GM12874 (cell line): ENCODE measurements around the gene MGST3.

Source experiments
- CTCF ChIP-seq: IDR thresholded peaks from 2 replicates; pipeline ENCODE4 v1.5.1; 2011; ENCODE audit warnings: low read depth, mild to moderate bottlenecking, control low read depth, low read length, moderate library complexity; ENCODE audit not compliant: insufficient read depth

The MGST3 gene

DNA sequence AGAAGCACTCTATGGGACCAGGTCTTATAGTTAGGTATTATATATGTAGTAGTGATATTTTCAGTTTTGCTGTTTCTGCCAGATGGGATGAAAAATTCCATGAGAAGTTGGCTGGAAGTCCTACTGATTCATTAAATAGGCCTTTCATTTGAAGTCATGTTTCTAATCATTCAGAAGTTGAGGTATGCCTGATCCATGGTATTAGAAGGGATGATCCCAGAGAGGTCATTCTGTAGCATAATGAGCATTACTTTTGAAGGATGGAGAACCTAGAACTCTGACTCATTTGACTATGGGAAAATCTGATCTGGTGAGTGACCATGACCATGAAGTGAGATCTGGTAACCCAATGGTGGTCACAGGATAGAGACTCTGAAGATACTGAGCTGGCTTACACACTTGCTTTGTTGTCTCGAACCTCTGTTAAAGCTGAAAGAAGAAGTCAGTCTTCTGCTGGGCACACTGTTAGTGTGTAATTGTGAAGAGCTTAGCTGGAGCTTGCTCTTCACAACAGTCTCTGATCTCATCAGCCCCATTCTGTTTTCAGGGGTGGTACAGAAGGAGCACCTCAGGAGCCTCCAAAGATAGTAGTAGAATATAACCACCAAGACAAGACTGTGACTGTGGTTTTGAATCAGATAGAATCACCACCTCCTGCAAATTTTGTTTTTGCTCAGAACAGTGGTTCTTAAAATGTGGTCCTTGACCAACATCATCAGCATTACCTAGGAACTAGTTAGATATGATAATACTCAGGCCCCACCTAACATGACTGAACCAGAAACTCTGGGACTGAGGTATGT, 9.0 kb downstream of the MGST3 start:
- no peak for TF ChIP-seq CTCF

DNA sequence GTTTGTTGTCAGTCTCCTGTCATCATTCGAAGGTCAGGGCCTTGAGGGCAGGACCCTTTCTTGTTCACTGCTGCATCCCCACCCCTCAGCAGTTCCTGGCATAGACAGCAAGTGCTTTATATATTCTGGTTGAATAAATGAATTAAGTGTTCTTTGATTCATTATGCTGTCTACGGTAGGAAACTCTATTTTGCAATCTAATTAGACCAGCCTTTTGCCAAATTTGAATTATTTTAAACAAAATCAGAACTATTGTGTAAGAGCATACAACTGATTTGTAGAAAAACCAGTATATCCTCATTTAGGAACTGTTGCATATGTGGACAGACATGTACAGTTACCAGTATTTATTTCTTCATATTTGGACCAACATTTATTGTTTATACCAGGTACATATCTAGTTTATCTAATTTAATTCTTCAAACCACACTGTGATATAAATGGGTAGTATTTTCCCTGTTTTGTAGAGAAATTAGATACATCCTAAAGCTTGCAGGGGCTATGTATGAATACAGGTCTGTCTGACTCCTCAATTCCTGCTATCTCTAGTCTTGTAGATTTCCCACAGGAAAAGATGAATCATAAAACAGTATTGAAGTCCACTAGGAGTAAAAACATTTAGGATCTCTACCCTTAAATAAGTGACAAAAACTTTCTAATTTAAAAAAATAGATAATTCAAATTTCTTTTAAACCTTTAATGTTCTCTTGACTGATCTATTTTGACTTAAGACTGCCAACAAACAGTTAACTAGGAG, 10.4 kb downstream of the MGST3 start:
- TF ChIP-seq CTCF = no peak

DNA sequence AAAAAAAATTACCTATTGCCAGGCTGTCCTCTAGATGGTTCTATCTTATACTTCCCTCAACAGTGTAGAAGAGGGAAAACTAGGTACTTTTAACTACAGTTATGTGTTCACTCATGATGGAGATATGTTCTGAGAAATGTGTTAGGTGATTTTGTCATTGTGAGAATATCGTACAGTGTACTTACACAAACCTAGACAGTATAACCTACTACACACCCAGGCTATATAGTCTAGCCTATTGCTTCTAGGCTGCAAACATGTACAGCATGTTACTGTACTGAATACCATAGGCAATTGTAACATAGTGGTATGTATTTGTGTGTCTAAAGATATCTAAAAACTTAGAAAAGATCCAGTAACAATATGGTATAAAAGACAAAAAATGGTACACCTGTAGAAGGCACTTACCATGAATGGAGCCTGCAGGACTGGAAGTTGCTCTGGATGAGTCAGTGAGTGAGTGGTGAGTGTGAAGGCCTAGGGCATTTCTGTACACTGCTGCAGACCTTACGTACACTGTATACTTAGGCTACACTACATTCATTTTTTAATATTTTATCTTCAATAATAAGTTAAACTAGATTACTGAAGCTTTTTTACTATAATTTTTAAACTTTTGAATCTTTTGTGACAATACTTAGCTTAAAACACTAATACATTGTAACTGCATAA, 13.2 kb downstream of the MGST3 start:
- no peak for TF ChIP-seq CTCF

DNA sequence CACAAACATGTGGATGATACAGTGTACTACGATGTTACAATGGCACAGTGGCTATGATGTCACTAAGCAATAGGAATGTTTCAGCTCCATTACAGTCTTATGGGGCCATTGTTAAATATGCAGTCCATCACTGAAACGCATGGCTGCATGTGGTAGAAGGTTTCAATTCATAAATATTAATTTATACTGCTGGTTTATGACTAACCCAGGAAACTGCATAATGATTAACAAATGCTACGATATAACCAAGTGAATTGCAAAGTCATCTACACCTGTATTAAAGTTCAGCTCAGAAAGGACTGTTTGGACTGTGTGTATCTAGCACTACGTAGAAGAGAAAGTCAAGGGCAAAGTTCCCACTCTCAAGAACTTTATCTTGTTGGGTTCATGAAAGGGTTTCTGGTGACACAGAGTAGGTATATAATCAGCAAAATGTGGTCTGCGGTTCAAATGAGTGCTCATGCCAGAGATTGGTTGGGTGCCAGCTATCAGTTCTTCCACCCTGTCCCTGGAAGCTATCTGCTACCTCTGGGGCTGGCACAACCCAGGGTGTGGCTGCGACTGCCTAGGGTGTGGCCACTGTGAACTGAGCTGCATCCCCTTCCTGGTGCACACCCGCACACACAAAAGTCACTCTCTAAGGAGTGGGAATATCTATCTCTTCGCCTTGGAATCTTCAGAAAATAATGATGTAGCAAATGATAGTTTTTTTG, 14.8 kb downstream of the MGST3 start:
- TF ChIP-seq CTCF = no peak

DNA sequence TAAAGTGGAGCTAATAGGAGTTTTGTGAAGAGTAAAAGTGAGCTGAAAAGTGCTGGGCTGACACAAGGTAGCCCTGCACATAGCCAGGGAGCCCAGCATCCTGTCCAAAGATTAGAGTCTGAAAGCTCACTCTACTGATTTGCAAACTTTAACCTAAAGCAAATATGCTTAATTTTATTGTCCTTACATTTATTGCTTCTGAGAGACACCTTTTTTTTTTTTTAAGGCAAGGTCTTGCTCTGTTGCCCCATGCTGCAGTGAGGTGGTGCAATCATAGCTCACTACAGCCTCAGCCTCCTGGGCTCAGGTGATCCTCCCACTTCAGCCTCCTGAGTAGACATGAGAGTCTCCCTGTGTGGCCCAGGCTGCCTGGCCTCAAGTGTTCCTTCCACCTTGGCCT, 16.5 kb downstream of the MGST3 start:
- no peak for TF ChIP-seq CTCF

DNA sequence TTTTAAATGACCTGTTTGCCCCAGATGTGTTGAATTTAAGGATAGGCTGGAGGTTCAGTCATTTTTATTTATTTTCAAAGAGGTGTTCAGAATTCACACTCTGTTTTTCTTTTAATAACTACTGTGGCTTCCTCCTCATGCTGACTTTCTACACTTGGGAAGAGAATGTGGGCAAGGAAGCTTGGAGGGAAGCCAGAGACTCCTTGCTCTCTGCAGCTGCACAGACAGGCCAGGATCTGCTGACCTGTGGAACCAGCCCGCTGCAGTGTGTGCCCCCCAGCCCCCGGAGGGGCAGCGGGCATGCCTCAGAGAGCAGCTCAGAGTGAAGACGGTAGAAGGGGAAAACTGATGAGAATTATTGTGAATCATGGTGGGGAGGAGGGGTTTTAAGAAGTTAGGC, 16.9 kb downstream of the MGST3 start:
- TF ChIP-seq CTCF = no peak
